WTC11 (cell line): ENCODE data around the gene CCL26.

Experiments used
- CREB1 ChIP-seq: sonication (generic); formaldehyde crosslinking; IDR thresholded peaks from 2 replicates; pipeline ENCODE4 v1.8.0; 2023; ENCODE audit warnings: mild to moderate bottlenecking, missing genetic modification reagents
- CREM ChIP-seq: sonication (generic); formaldehyde crosslinking; IDR thresholded peaks from 2 replicates; pipeline ENCODE4 v1.8.1; 2022; ENCODE audit warnings: mild to moderate bottlenecking, missing genetic modification reagents, moderate library complexity
- NFYB ChIP-seq: sonication (generic); formaldehyde crosslinking; conservative IDR thresholded peaks from 2 replicates; pipeline ENCODE4 v1.8.0; 2022; ENCODE audit warnings: low read depth, missing genetic modification reagents
- TCF7 ChIP-seq: sonication (generic); formaldehyde crosslinking; IDR thresholded peaks from 2 replicates; pipeline ENCODE4 v1.8.0; 2022; ENCODE audit warnings: mild to moderate bottlenecking, low read depth, missing genetic modification reagents, moderate library complexity
- ZNF263 ChIP-seq: sonication (generic); formaldehyde crosslinking; IDR thresholded peaks from 2 replicates; pipeline ENCODE4 v1.8.1; 2022; ENCODE audit warnings: low read depth, mild to moderate bottlenecking, moderate library complexity, missing genetic modification reagents
- TF ChIP-seq, protein P1 (sequence below): fragments of 250-450 bp; sonication (Bioruptor Pico); IDR thresholded peaks from 2 replicates; pipeline ENCODE4 v1.9.0; 2021; ENCODE audit warnings: mild to moderate bottlenecking
- TF ChIP-seq, protein P2 (sequence below): fragments of 200-600 bp; IDR thresholded peaks from 2 replicates; pipeline ENCODE4 v1.8.0; 2022; ENCODE audit warnings: antibody characterized with exemption
- TF ChIP-seq, protein P3 (sequence below): sonication (generic); formaldehyde crosslinking; IDR thresholded peaks from 2 replicates; pipeline ENCODE4 v1.8.0; 2022; ENCODE audit warnings: mild to moderate bottlenecking, missing genetic modification reagents
- TF ChIP-seq, protein P4 (sequence below): sonication (generic); formaldehyde crosslinking; IDR thresholded peaks from 2 replicates; pipeline ENCODE4 v1.8.1; 2023; ENCODE audit warnings: mild to moderate bottlenecking, missing genetic modification reagents
- TF ChIP-seq, protein P5 (sequence below): sonication (generic); formaldehyde crosslinking; IDR thresholded peaks from 2 replicates; pipeline ENCODE4 v1.8.0; 2022; ENCODE audit warnings: mild to moderate bottlenecking, missing genetic modification reagents
- TF ChIP-seq, protein P6 (sequence below): sonication (generic); formaldehyde crosslinking; IDR thresholded peaks from 2 replicates; pipeline ENCODE4 v1.8.1; 2022; ENCODE audit warnings: mild to moderate bottlenecking, missing genetic modification reagents, moderate library complexity, borderline replicate concordance
- TF ChIP-seq, protein P7 (sequence below): sonication (generic); formaldehyde crosslinking; conservative IDR thresholded peaks from 2 replicates; pipeline ENCODE4 v1.8.1; 2023; ENCODE audit warnings: mild to moderate bottlenecking, low read depth, missing genetic modification reagents, moderate library complexity
- TF ChIP-seq, protein P8 (sequence below): sonication (generic); formaldehyde crosslinking; IDR thresholded peaks from 2 replicates; pipeline ENCODE4 v1.8.0; 2022; ENCODE audit warnings: mild to moderate bottlenecking, missing genetic modification reagents

DNA sequence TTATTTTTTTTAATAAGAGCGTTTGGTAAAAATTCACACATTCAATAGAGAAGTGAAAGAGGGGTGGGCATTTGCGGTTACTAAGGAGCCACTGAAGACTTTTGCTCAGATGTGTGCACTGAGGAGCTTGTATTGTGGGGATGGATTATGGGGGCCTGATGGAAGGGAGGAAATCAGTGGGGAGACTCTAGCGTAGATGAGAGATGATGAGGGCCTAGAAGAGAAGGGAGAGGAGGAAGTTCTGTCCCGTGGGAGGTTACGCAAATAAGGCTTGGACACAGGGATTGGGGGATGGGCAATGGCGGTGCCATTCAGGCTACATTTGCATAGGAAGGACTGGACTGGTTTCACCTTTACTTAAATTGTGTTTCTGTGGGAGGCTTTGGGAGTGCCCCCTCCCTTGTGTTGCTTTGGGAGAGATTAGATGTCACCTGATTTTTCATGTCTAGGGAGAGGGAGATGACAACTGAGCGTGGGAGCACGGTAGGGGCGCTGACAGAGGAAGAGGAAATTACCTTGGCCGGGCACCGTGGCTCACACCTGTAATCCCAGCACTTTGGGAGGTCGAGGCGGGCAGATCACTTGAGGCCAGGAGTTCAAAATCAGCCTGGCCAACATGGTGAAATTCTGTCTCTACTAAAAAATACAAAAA, 31.0 kb downstream of the CCL26 start:
- TF ChIP-seq, protein P1, sequence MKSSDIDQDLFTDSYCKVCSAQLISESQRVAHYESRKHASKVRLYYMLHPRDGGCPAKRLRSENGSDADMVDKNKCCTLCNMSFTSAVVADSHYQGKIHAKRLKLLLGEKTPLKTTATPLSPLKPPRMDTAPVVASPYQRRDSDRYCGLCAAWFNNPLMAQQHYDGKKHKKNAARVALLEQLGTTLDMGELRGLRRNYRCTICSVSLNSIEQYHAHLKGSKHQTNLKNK (CRISPR knock-in tag) = no peak
- TF ChIP-seq, protein P2, sequence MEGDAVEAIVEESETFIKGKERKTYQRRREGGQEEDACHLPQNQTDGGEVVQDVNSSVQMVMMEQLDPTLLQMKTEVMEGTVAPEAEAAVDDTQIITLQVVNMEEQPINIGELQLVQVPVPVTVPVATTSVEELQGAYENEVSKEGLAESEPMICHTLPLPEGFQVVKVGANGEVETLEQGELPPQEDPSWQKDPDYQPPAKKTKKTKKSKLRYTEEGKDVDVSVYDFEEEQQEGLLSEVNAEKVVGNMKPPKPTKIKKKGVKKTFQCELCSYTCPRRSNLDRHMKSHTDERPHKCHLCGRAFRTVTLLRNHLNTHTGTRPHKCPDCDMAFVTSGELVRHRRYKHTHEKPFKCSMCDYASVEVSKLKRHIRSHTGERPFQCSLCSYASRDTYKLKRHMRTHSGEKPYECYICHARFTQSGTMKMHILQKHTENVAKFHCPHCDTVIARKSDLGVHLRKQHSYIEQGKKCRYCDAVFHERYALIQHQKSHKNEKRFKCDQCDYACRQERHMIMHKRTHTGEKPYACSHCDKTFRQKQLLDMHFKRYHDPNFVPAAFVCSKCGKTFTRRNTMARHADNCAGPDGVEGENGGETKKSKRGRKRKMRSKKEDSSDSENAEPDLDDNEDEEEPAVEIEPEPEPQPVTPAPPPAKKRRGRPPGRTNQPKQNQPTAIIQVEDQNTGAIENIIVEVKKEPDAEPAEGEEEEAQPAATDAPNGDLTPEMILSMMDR = no peak
- TF ChIP-seq, protein P3, sequence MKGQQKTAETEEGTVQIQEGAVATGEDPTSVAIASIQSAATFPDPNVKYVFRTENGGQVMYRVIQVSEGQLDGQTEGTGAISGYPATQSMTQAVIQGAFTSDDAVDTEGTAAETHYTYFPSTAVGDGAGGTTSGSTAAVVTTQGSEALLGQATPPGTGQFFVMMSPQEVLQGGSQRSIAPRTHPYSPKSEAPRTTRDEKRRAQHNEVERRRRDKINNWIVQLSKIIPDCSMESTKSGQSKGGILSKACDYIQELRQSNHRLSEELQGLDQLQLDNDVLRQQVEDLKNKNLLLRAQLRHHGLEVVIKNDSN (CRISPR knock-in tag) = no peak
- TF ChIP-seq, protein P4, sequence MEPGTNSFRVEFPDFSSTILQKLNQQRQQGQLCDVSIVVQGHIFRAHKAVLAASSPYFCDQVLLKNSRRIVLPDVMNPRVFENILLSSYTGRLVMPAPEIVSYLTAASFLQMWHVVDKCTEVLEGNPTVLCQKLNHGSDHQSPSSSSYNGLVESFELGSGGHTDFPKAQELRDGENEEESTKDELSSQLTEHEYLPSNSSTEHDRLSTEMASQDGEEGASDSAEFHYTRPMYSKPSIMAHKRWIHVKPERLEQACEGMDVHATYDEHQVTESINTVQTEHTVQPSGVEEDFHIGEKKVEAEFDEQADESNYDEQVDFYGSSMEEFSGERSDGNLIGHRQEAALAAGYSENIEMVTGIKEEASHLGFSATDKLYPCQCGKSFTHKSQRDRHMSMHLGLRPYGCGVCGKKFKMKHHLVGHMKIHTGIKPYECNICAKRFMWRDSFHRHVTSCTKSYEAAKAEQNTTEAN = no peak
- TF ChIP-seq TCF7 (CRISPR knock-in tag) = no peak
- TF ChIP-seq, protein P5, sequence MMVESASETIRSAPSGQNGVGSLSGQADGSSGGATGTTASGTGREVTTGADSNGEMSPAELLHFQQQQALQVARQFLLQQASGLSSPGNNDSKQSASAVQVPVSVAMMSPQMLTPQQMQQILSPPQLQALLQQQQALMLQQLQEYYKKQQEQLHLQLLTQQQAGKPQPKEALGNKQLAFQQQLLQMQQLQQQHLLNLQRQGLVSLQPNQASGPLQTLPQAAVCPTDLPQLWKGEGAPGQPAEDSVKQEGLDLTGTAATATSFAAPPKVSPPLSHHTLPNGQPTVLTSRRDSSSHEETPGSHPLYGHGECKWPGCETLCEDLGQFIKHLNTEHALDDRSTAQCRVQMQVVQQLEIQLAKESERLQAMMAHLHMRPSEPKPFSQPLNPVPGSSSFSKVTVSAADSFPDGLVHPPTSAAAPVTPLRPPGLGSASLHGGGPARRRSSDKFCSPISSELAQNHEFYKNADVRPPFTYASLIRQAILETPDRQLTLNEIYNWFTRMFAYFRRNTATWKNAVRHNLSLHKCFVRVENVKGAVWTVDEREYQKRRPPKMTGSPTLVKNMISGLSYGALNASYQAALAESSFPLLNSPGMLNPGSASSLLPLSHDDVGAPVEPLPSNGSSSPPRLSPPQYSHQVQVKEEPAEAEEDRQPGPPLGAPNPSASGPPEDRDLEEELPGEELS (CRISPR knock-in tag) = no peak
- no peak for TF ChIP-seq ZNF263 (CRISPR knock-in tag)
- TF ChIP-seq, protein P6, sequence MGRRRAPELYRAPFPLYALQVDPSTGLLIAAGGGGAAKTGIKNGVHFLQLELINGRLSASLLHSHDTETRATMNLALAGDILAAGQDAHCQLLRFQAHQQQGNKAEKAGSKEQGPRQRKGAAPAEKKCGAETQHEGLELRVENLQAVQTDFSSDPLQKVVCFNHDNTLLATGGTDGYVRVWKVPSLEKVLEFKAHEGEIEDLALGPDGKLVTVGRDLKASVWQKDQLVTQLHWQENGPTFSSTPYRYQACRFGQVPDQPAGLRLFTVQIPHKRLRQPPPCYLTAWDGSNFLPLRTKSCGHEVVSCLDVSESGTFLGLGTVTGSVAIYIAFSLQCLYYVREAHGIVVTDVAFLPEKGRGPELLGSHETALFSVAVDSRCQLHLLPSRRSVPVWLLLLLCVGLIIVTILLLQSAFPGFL (CRISPR knock-in tag) = no peak
- TF ChIP-seq, protein P7, sequence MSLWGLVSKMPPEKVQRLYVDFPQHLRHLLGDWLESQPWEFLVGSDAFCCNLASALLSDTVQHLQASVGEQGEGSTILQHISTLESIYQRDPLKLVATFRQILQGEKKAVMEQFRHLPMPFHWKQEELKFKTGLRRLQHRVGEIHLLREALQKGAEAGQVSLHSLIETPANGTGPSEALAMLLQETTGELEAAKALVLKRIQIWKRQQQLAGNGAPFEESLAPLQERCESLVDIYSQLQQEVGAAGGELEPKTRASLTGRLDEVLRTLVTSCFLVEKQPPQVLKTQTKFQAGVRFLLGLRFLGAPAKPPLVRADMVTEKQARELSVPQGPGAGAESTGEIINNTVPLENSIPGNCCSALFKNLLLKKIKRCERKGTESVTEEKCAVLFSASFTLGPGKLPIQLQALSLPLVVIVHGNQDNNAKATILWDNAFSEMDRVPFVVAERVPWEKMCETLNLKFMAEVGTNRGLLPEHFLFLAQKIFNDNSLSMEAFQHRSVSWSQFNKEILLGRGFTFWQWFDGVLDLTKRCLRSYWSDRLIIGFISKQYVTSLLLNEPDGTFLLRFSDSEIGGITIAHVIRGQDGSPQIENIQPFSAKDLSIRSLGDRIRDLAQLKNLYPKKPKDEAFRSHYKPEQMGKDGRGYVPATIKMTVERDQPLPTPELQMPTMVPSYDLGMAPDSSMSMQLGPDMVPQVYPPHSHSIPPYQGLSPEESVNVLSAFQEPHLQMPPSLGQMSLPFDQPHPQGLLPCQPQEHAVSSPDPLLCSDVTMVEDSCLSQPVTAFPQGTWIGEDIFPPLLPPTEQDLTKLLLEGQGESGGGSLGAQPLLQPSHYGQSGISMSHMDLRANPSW (CRISPR knock-in tag) = no peak
- TF ChIP-seq NFYB (CRISPR knock-in tag) = no peak
- TF ChIP-seq CREM = no peak
- TF ChIP-seq CREB1 (CRISPR knock-in tag) = no peak
- TF ChIP-seq, protein P8, sequence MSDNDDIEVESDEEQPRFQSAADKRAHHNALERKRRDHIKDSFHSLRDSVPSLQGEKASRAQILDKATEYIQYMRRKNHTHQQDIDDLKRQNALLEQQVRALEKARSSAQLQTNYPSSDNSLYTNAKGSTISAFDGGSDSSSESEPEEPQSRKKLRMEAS (CRISPR knock-in tag) = no peak
